HepG2 (cell line): ENCODE data around the gene THRB. TPM values are rescaled to one million over a fixed set of nuclear protein-coding genes. Genes with fewer than 3 reads are reported as not detected.

ENCODE experiments used
- BORCS8-MEF2B ChIP-seq: sonication (generic); formaldehyde crosslinking; IDR thresholded peaks from 2 replicates; pipeline ENCODE4 v1.8.0; 2022; ENCODE audit warnings: mild to moderate bottlenecking, missing genetic modification reagents
- ELF3 ChIP-seq: IDR thresholded peaks from 2 replicates; pipeline ENCODE4 v1.6.1; 2016; ENCODE audit warnings: missing genetic modification reagents, missing compliant biosample characterization
- HDAC2 ChIP-seq: sonication (generic); formaldehyde crosslinking; IDR thresholded peaks from 2 replicates; pipeline ENCODE4 v1.4.0; 2020; ENCODE audit warnings: missing genetic modification reagents
- HNRNPUL1 ChIP-seq: fragments of 200-400 bp; formaldehyde crosslinking; IDR thresholded peaks from 2 replicates; pipeline ENCODE4 v1.6.1; 2017; ENCODE audit warnings: low read depth, mild to moderate bottlenecking, low read length, moderate library complexity
- KMT2A ChIP-seq: sonication (generic); formaldehyde crosslinking; IDR thresholded peaks from 2 replicates; pipeline ENCODE4 v1.4.0; 2020; ENCODE audit warnings: missing genetic modification reagents
- MXD4 ChIP-seq: IDR thresholded peaks from 2 replicates; pipeline ENCODE4 v1.6.1; 2016; ENCODE audit warnings: mild to moderate bottlenecking, missing biosample characterization, missing genetic modification reagents
- NCOR1 ChIP-seq: fragments of 200-600 bp; sonication (generic); IDR thresholded peaks from 2 replicates; pipeline ENCODE4 v1.7.0; 2017; ENCODE audit warnings: antibody characterized with exemption, low read length, borderline replicate concordance
- PHB2 ChIP-seq: fragments of 450-650 bp; IDR thresholded peaks from 2 replicates; pipeline ENCODE4 v1.6.1; 2018; ENCODE audit not compliant: partially characterized antibody
- SP140L ChIP-seq: sonication (generic); formaldehyde crosslinking; IDR thresholded peaks from 2 replicates; pipeline ENCODE4 v1.4.0; 2020; ENCODE audit warnings: missing genetic modification reagents, borderline replicate concordance
- TBP ChIP-seq: sonication (generic); formaldehyde crosslinking; IDR thresholded peaks from 2 replicates; pipeline ENCODE4 v1.5.0; 2020; ENCODE audit warnings: missing genetic modification reagents
- ZBTB20 ChIP-seq: sonication (generic); formaldehyde crosslinking; IDR thresholded peaks from 2 replicates; pipeline ENCODE4 v1.8.1; 2023; ENCODE audit warnings: missing genetic modification reagents, low read depth, mild to moderate bottlenecking, borderline replicate concordance
- ZBTB42 ChIP-seq: sonication (generic); formaldehyde crosslinking; IDR thresholded peaks from 2 replicates; pipeline ENCODE4 v1.5.0; 2020; ENCODE audit warnings: mild to moderate bottlenecking, missing genetic modification reagents
- polyA plus RNA-seq, 8 experiments: library from polyadenylated mRNA; depleted of rRNA in 3 of 8; stranded (reverse) in 7 of 8; unstranded in 1 of 8; fragments of >200 nt; fragmentation: Illumina TruSeq in 4 of 8; extraction: Trizol in 4 of 8; gene quantifications; 2 replicates each; pipeline versions ENCODE4 v1.2.1 to v1.2.3, GENCODE V29; 2011 to 2016; ENCODE audit warnings: low read depth in 4 of 8, missing spikeins in 1 of 8, mixed read lengths in 1 of 8; ENCODE audit not compliant: insufficient read depth in 1 of 8
- total RNA-seq, 5 experiments: library from RNA; depleted of rRNA; stranded (reverse); fragments of >200 nt; fragmentation: Illumina TruSeq; extraction: Trizol; gene quantifications; 2 replicates each; pipeline ENCODE4 v1.2.3, GENCODE V29; 2016; ENCODE audit warnings: low read depth in 1 of 5
- TF ChIP-seq, protein P1 (sequence below): sonication (generic); formaldehyde crosslinking; IDR thresholded peaks from 2 replicates; pipeline ENCODE4 v1.4.0; 2020; ENCODE audit warnings: missing genetic modification reagents
- TF ChIP-seq, protein P2 (sequence below): sonication (generic); formaldehyde crosslinking; conservative IDR thresholded peaks from 2 replicates; pipeline ENCODE4 v1.4.0; 2020; ENCODE audit warnings: missing genetic modification reagents
- TF ChIP-seq, protein P3 (sequence below): sonication (generic); formaldehyde crosslinking; IDR thresholded peaks from 2 replicates; pipeline ENCODE4 v1.4.0; 2020; ENCODE audit warnings: missing genetic modification reagents
- TF ChIP-seq, protein P4 (sequence below): fragments of 450-650 bp; IDR thresholded peaks from 2 replicates; pipeline ENCODE4 v1.6.1; 2017

Gene THRB
- total and polyA plus RNA-seq, 2 of the 13 experiments (the other 11 are each of a cell fraction or from before 2014, with no cell fraction given) = 4.7 to 22.7 TPM

DNA sequence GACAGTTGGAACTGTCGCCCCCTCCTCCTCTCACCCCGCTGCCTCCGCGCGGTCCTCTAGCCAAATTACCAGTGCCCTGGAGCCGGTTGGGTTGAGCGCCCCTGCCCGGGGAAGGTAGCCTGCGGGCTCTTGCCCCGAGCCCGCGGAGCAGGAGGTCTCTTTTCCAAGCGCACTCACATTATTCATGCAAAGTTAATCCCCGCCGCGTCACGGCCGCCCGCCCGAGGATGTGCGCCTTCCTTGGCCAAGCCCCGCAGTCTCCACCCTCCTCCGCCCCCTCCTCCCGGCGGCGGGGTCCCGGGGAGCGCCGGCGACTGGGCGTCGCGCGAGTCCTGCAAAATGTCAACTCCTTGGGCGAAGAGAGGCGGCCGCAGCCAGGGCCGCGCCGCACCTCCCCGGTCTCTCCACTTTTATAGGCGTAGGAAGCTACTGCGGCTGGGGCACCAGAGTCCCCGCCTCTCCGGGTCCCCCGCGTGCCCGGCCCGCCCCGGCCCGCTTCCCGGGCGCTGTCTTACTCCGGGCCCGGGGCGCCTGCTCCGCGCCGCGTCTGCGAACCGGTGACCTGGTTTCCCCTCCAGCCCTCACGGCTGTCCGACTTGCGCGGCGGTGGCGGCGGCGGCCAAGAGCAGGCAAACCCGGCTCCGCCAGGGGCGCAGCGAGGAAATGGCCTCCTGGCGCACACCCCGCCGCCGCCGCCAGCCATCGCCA is at the start of gene THRB (continued):
- TF ChIP-seq MXD4 (CRISPR knock-in tag) (no peak), NCOR1 (no peak), PHB2 (no peak), ZBTB42 (CRISPR knock-in tag) (no peak), BORCS8-MEF2B (CRISPR knock-in tag) (no peak), ELF3 (CRISPR knock-in tag) (no peak), HNRNPUL1 (no peak), KMT2A (CRISPR knock-in tag) (no peak; the same call in 1 of the 2 replicates), TBP (CRISPR knock-in tag) (no peak), SP140L (no peak), ZBTB20 (CRISPR knock-in tag) (no peak), HDAC2 (CRISPR knock-in tag) (no peak)
- TF ChIP-seq, protein P1, sequence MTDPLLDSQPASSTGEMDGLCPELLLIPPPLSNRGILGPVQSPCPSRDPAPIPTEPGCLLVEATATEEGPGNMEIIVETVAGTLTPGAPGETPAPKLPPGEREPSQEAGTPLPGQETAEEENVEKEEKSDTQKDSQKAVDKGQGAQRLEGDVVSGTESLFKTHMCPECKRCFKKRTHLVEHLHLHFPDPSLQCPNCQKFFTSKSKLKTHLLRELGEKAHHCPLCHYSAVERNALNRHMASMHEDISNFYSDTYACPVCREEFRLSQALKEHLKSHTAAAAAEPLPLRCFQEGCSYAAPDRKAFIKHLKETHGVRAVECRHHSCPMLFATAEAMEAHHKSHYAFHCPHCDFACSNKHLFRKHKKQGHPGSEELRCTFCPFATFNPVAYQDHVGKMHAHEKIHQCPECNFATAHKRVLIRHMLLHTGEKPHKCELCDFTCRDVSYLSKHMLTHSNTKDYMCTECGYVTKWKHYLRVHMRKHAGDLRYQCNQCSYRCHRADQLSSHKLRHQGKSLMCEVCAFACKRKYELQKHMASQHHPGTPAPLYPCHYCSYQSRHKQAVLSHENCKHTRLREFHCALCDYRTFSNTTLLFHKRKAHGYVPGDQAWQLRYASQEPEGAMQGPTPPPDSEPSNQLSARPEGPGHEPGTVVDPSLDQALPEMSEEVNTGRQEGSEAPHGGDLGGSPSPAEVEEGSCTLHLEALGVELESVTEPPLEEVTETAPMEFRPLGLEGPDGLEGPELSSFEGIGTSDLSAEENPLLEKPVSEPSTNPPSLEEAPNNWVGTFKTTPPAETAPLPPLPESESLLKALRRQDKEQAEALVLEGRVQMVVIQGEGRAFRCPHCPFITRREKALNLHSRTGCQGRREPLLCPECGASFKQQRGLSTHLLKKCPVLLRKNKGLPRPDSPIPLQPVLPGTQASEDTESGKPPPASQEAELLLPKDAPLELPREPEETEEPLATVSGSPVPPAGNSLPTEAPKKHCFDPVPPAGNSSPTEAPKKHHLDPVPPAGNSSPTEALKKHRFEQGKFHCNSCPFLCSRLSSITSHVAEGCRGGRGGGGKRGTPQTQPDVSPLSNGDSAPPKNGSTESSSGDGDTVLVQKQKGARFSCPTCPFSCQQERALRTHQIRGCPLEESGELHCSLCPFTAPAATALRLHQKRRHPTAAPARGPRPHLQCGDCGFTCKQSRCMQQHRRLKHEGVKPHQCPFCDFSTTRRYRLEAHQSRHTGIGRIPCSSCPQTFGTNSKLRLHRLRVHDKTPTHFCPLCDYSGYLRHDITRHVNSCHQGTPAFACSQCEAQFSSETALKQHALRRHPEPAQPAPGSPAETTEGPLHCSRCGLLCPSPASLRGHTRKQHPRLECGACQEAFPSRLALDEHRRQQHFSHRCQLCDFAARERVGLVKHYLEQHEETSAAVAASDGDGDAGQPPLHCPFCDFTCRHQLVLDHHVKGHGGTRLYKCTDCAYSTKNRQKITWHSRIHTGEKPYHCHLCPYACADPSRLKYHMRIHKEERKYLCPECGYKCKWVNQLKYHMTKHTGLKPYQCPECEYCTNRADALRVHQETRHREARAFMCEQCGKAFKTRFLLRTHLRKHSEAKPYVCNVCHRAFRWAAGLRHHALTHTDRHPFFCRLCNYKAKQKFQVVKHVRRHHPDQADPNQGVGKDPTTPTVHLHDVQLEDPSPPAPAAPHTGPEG (CRISPR knock-in tag) = peak; percentile 73
- TF ChIP-seq, protein P2, sequence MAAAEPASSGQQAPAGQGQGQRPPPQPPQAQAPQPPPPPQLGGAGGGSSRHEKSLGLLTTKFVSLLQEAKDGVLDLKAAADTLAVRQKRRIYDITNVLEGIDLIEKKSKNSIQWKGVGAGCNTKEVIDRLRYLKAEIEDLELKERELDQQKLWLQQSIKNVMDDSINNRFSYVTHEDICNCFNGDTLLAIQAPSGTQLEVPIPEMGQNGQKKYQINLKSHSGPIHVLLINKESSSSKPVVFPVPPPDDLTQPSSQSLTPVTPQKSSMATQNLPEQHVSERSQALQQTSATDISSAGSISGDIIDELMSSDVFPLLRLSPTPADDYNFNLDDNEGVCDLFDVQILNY (CRISPR knock-in tag) = no peak
- TF ChIP-seq, protein P3, sequence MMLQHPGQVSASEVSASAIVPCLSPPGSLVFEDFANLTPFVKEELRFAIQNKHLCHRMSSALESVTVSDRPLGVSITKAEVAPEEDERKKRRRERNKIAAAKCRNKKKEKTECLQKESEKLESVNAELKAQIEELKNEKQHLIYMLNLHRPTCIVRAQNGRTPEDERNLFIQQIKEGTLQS (CRISPR knock-in tag) = no peak
- TF ChIP-seq, protein P4, sequence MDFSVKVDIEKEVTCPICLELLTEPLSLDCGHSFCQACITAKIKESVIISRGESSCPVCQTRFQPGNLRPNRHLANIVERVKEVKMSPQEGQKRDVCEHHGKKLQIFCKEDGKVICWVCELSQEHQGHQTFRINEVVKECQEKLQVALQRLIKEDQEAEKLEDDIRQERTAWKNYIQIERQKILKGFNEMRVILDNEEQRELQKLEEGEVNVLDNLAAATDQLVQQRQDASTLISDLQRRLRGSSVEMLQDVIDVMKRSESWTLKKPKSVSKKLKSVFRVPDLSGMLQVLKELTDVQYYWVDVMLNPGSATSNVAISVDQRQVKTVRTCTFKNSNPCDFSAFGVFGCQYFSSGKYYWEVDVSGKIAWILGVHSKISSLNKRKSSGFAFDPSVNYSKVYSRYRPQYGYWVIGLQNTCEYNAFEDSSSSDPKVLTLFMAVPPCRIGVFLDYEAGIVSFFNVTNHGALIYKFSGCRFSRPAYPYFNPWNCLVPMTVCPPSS = no peak
